HCT116 (cell line): ENCODE measurements around the gene SAMD4A. TPM values are rescaled to one million over a fixed set of nuclear protein-coding genes. Genes with fewer than 3 reads are reported as not detected.

Experiments
- ATAC-seq: fragments of 200-7000 bp; cut with Tn5 transposase; 2 replicates; pipeline ENCODE4 v1.9.1; 2020; ENCODE audit warnings: mild to moderate bottlenecking, moderate library complexity
- BruUV-seq: library from RNA; stranded (reverse); fragments of 400-500 nt; replicated peaks from 2 replicates; lab custom pipeline; 2021; lab: Mats Ljungman, UMichigan
- CTCF ChIA-PET: fragments of 300-600 bp; sonication (Branson Sonifier 250); formaldehyde crosslinking; loops from one replicate; lab custom pipeline; 2021; ENCODE audit warnings: antibody characterized with exemption; lab: Charles Lee
- POLR2A ChIA-PET: fragments of 300-600, 350-600 bp; sonication (Branson Sonifier 250); formaldehyde crosslinking; loops from one replicate; lab custom pipeline; 2021; ENCODE audit warnings: antibody characterized with exemption; lab: Charles Lee
- RAD21 ChIA-PET, 2 experiments: fragments of 300-600 bp; sonication (Branson Sonifier 250); formaldehyde crosslinking; loops; one replicate each; lab custom pipeline; 2023; ENCODE audit warnings: low total read pairs in 2 of 2; ENCODE audit not compliant: uncharacterized antibody in 2 of 2, unreplicated experiment in 2 of 2, low non-redundant PET in 1 of 2; lab: Charles Lee
- DNase-seq: peaks from one replicate; pipeline ENCODE4 v3.0.0-alpha.2; 2010; ENCODE audit warnings: low read depth, low spot score
- H2AFZ ChIP-seq: fragments of 200-600 bp; shearing (Covaris generic), sonication (generic); 2 replicates; pipeline ENCODE4 v1.6.1; 2017; ENCODE audit warnings: low read depth, mixed run types, mixed read lengths, antibody characterized with exemption, low read length; ENCODE audit not compliant: poor library complexity, severe bottlenecking
- H3K27ac ChIP-seq: 2 replicates; pipeline ENCODE4 v1.5.1; 2012; ENCODE audit warnings: low read depth, low read length
- H3K27me3 ChIP-seq: fragments of 200-600 bp; sonication (generic); 2 replicates; pipeline ENCODE4 v1.6.1; 2016; ENCODE audit warnings: mixed run types, low read length, mixed read lengths; ENCODE audit not compliant: insufficient read depth
- H3K36me3 ChIP-seq, 2 experiments: fragments of 200-500 bp in 1 of 2; fragments of 200-600 bp in 1 of 2; sonication (Bioruptor generic) in 1 of 2; sonication (generic) in 1 of 2; 2 replicates each; pipeline versions ENCODE4 v1.5.1 to v1.6.1; 2014 to 2016; ENCODE audit warnings: low read length in 2 of 2, inconsistent platforms in 1 of 2, mixed read lengths in 1 of 2, mixed run types in 1 of 2; ENCODE audit not compliant: insufficient read depth in 2 of 2, control insufficient read depth in 1 of 2
- H3K4me1 ChIP-seq, 2 experiments: fragments of 200-600 bp in 1 of 2; sonication (generic) in 1 of 2; 2 replicates each; pipeline versions ENCODE4 v1.5.1 to v1.6.1; 2012 to 2017; ENCODE audit warnings: low read length in 2 of 2, inconsistent platforms in 1 of 2, mild to moderate bottlenecking in 1 of 2, mixed read lengths in 1 of 2, mixed run types in 1 of 2, moderate library complexity in 1 of 2; ENCODE audit not compliant: insufficient read depth in 2 of 2, control insufficient read depth in 1 of 2
- H3K4me2 ChIP-seq: fragments of 200-600 bp; sonication (generic); 2 replicates; pipeline ENCODE4 v1.6.1; 2017; ENCODE audit warnings: mixed run types, low read length, mixed read lengths
- H3K4me3 ChIP-seq, 2 experiments: fragments of 200-600 bp in 1 of 2; sonication (generic) in 1 of 2; replicated peaks in 1 of 2; 2 replicates each; pipeline ENCODE4 v1.5.1; 2011 to 2016; ENCODE audit warnings: low read length in 2 of 2, control low read depth in 1 of 2, low read depth in 1 of 2, mild to moderate bottlenecking in 1 of 2, mixed read lengths in 1 of 2, mixed run types in 1 of 2
- H3K79me2 ChIP-seq: fragments of 200-600 bp; sonication (generic); 2 replicates; pipeline ENCODE4 v1.6.1; 2017; ENCODE audit warnings: mild to moderate bottlenecking, mixed run types, low read length, moderate library complexity, mixed read lengths; ENCODE audit not compliant: insufficient read depth
- H3K9ac ChIP-seq: fragments of 200-600 bp; sonication (generic); 2 replicates; pipeline ENCODE4 v1.6.1; 2016; ENCODE audit warnings: low read length, mixed read lengths
- H3K9me2 ChIP-seq: fragments of 200-600 bp; sonication (generic), shearing (Covaris generic); 2 replicates; pipeline ENCODE4 v1.6.1; 2017; ENCODE audit warnings: mixed run types, mild to moderate bottlenecking, moderate library complexity; ENCODE audit not compliant: insufficient read depth
- H3K9me3 ChIP-seq, 2 experiments: fragments of 200-500 bp in 1 of 2; fragments of 200-600 bp in 1 of 2; sonication (Bioruptor generic) in 1 of 2; sonication (generic) in 1 of 2; 2 replicates each; pipeline ENCODE4 v1.6.1; 2014 to 2017; ENCODE audit warnings: low read length in 2 of 2, mixed read lengths in 2 of 2, inconsistent platforms in 1 of 2, low read depth in 1 of 2, mild to moderate bottlenecking in 1 of 2, mixed run types in 1 of 2, moderate library complexity in 1 of 2; ENCODE audit not compliant: control insufficient read depth in 1 of 2, insufficient read depth in 1 of 2
- H4K20me1 ChIP-seq: fragments of 200-600 bp; sonication (generic), shearing (Covaris generic); 2 replicates; pipeline ENCODE4 v1.6.1; 2017; ENCODE audit warnings: mixed run types, mild to moderate bottlenecking, moderate library complexity; ENCODE audit not compliant: insufficient read depth
- CBX3 ChIP-seq: IDR thresholded peaks from 2 replicates; pipeline ENCODE4 v1.6.1; 2012; ENCODE audit warnings: low read depth
- CTCF ChIP-seq, 3 experiments: fragments of 200-600 bp in 1 of 3; sonication (generic) in 1 of 3; IDR thresholded peaks in 2 of 3; conservative IDR thresholded peaks in 1 of 3; 2 replicates each; pipeline ENCODE4 v1.5.1; 2012 to 2017; ENCODE audit warnings: low read depth in 2 of 3, low read length in 2 of 3, antibody characterized with exemption in 1 of 3, borderline replicate concordance in 1 of 3, control low read depth in 1 of 3, mild to moderate bottlenecking in 1 of 3, mixed read lengths in 1 of 3, mixed run types in 1 of 3, moderate library complexity in 1 of 3; ENCODE audit not compliant: insufficient read depth in 1 of 3
- EGR1 ChIP-seq: IDR thresholded peaks from 2 replicates; pipeline ENCODE4 v1.6.1; 2012; ENCODE audit warnings: low read depth
- ELF1 ChIP-seq: IDR thresholded peaks from 2 replicates; pipeline ENCODE4 v1.6.1; 2012; ENCODE audit warnings: low read depth, borderline replicate concordance
- EZH2 ChIP-seq: fragments of 200-600 bp; sonication (generic); IDR thresholded peaks from 2 replicates; pipeline ENCODE4 v1.6.1; 2017; ENCODE audit warnings: antibody characterized with exemption, mixed run types
- FOSL1 ChIP-seq: IDR thresholded peaks from 2 replicates; pipeline ENCODE4 v1.6.1; 2012; ENCODE audit warnings: low read depth
- JUND ChIP-seq: IDR thresholded peaks from 2 replicates; pipeline ENCODE4 v1.6.1; 2012
- MAX ChIP-seq: IDR thresholded peaks from 2 replicates; pipeline ENCODE4 v1.6.1; 2012
- POLR2A ChIP-seq: IDR thresholded peaks from 2 replicates; pipeline ENCODE4 v1.7.0; 2011; ENCODE audit warnings: borderline replicate concordance; ENCODE audit not compliant: insufficient read depth, insufficient read length; ENCODE audit errors: extremely low read depth
- RAD21 ChIP-seq: IDR thresholded peaks from 2 replicates; pipeline ENCODE4 v1.6.1; 2012; ENCODE audit warnings: low read depth, mild to moderate bottlenecking
- REST ChIP-seq: IDR thresholded peaks from 2 replicates; pipeline ENCODE4 v1.6.1; 2012; ENCODE audit warnings: low read depth
- SIN3A ChIP-seq: IDR thresholded peaks from 2 replicates; pipeline ENCODE4 v1.6.1; 2012; ENCODE audit warnings: low read depth
- SP1 ChIP-seq: IDR thresholded peaks from 2 replicates; pipeline ENCODE4 v1.6.1; 2012; ENCODE audit warnings: low read depth
- TCF7L2 ChIP-seq: IDR thresholded peaks from 2 replicates; pipeline ENCODE4 v1.7.0; 2011; ENCODE audit warnings: borderline replicate concordance, inconsistent platforms; ENCODE audit not compliant: insufficient read depth, insufficient read length; ENCODE audit errors: extremely low read depth
- ZBTB33 ChIP-seq: IDR thresholded peaks from 2 replicates; pipeline ENCODE4 v1.6.1; 2011; ENCODE audit warnings: mild to moderate bottlenecking, low read length, moderate library complexity; ENCODE audit not compliant: insufficient replicate concordance; ENCODE audit errors: extremely low read depth
- ZFX ChIP-seq: fragments of 450-650 bp; IDR thresholded peaks from 2 replicates; pipeline ENCODE4 v1.6.1; 2017
- ZNF274 ChIP-seq: fragments of 200-500 bp; sonication (Bioruptor generic); IDR thresholded peaks from 2 replicates; pipeline ENCODE4 v1.6.1; 2014; ENCODE audit warnings: mild to moderate bottlenecking, low read depth, low read length, inconsistent platforms
- intact Hi-C: fragments of 100-400 bp; cut with micrococcal nuclease; formaldehyde crosslinking; loops from 2 replicates; pipeline ENCODE4 v1.10.0; 2022
- total RNA-seq: library from RNA; stranded (reverse); gene quantifications from one replicate; pipeline ENCODE4 v1.2.1, GENCODE V29; 2021; ENCODE audit not compliant: unreplicated experiment

The SAMD4A gene
- total RNA-seq, 1 experiment from 2014 or later, result 9.0 TPM

- Histone ChIP-seq H2AFZ (no peak overlapping the region), H3K9ac (no peak overlapping the region), H3K79me2 (no peaks in the 10 kb centered on the region), H3K4me2 (no peak overlapping the region), H3K27me3 (no peaks in the 10 kb centered on the region), H3K9me2 (no peaks in the 10 kb centered on the region), H3K9me3 (no peaks in the 10 kb centered on the region), H3K4me3 (no peak overlapping the region), H3K4me1 (peaks cover 0 to 5% of the 10 kb centered on the region in 2 experiments; a peak in 1 of 4 replicates), H4K20me1 (no peaks in the 10 kb centered on the region), H3K27ac (no peak overlapping the region)
- ChIA-PET RAD21 (no interaction called here), POLR2A (no interaction called here), CTCF (no interaction called here)
- intact Hi-C loops, result no loop called here
- ATAC-seq, result no peak
- BruUV-seq, result no TSS peak
- no peak for DNase-seq
- TF ChIP-seq CTCF (IDR thresholded peaks at IDR 0.05 in 2 of 3, conservative IDR thresholded peaks at IDR 0.05 in 1 of 3; ENCODE audit: borderline replicate concordance in 1 of 3, insufficient read depth in 1 of 3, low read depth in 2 of 3, low read length in 2 of 3) (no peak), POLR2A (no peak), EGR1 (no peak), MAX (no peak), FOSL1 (no peak), ELF1 (no peak), SP1 (no peak), REST (no peak), EZH2 (no peak), RAD21 (no peak), TCF7L2 (no peak), ZBTB33 (no peak), CBX3 (no peak), SIN3A (no peak), JUND (no peak), ZNF274 (no peak), ZFX (no peak)
- TF ChIP-seq, all 23 proteins: peak for 0
- no peaks in the 10 kb centered on the region for H3K36me3 ChIP-seq
Measured at GRCh38 chr14:54807881-54808280, 241.0 kb downstream of the SAMD4A start.
